Ishikawa (cell line): ENCODE data around the gene SLC46A3.

Experiments
- CEBPB ChIP-seq: IDR thresholded peaks from 2 replicates; pipeline ENCODE4 v1.6.1; 2012
- EP300 ChIP-seq: IDR thresholded peaks from 2 replicates; pipeline ENCODE4 v1.6.1; 2012; ENCODE audit warnings: borderline replicate concordance
- FOXM1 ChIP-seq: IDR thresholded peaks from 2 replicates; pipeline ENCODE4 v1.6.1; 2012; ENCODE audit warnings: low read depth, borderline replicate concordance
- MAX ChIP-seq: IDR thresholded peaks from 2 replicates; pipeline ENCODE4 v1.6.1; 2012
- RAD21 ChIP-seq: IDR thresholded peaks from 2 replicates; pipeline ENCODE4 v1.6.1; 2012; ENCODE audit warnings: low read depth
- REST ChIP-seq: IDR thresholded peaks from 2 replicates; pipeline ENCODE4 v1.6.1; 2012; ENCODE audit warnings: low read depth, mild to moderate bottlenecking
- TAF1 ChIP-seq: IDR thresholded peaks from 2 replicates; pipeline ENCODE4 v1.6.1; 2012; ENCODE audit warnings: low read depth, mild to moderate bottlenecking
- TCF12 ChIP-seq: IDR thresholded peaks from 2 replicates; pipeline ENCODE4 v1.6.1; 2012; ENCODE audit warnings: low read depth
- TEAD4 ChIP-seq: IDR thresholded peaks from 2 replicates; pipeline ENCODE4 v1.6.1; 2012
- YY1 ChIP-seq: IDR thresholded peaks from 2 replicates; pipeline ENCODE4 v1.6.1; 2012; ENCODE audit warnings: low read depth
- TF ChIP-seq, protein P1 (sequence below): IDR thresholded peaks from 2 replicates; pipeline ENCODE4 v1.6.1; 2012

- no peak for TF ChIP-seq MAX
- TF ChIP-seq TAF1: no peak
- no peak for TF ChIP-seq TEAD4
- no peak for TF ChIP-seq RAD21
- no peak for TF ChIP-seq REST
- TF ChIP-seq, protein P1, sequence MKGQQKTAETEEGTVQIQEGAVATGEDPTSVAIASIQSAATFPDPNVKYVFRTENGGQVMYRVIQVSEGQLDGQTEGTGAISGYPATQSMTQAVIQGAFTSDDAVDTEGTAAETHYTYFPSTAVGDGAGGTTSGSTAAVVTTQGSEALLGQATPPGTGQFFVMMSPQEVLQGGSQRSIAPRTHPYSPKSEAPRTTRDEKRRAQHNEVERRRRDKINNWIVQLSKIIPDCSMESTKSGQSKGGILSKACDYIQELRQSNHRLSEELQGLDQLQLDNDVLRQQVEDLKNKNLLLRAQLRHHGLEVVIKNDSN: no peak
- no peak for TF ChIP-seq CEBPB
- TF ChIP-seq YY1: no peak
- TF ChIP-seq EP300: no peak
- TF ChIP-seq TCF12: no peak
- TF ChIP-seq FOXM1: no peak
Observed at GRCh38 chr13:28754698-28755545, 36.2 kb upstream of the SLC46A3 start.
